ENCODE measurements around the gene C4orf33.

GRCh38 chr4:129129143-129129542 is 33.2 kb downstream of the C4orf33 start:
- no peak for TF ChIP-seq CTCF (IDR thresholded peaks at IDR 0.05)
- TF ChIP-seq EZH2 (IDR thresholded peaks at IDR 0.05): no peak
- TF ChIP-seq EZH2phosphoT487 (IDR thresholded peaks at IDR 0.05): no peak

Measured in neural progenitor cell (in vitro differentiated cells).